ENCODE measurements around the gene ALDH1L1. TPM values are rescaled to one million over a fixed set of nuclear protein-coding genes. Genes with fewer than 3 reads are reported as not detected.

The ALDH1L1 gene
- total RNA-seq, 4 donors from 2014 or later, result 19.2 to 39.9 (median 25.9) TPM

- no peaks in the 10 kb centered on the region for H3K27me3 ChIP-seq
- H3K36me3 ChIP-seq, result peaks cover 0 to 4% (median 0%) of the 10 kb centered on the region in 4 donors
- no peaks in the 10 kb centered on the region for H3K9me3 ChIP-seq
- 95% methylated on average over 3 of the region's 9 CpGs for WGBS
- TF ChIP-seq EP300 (IDR thresholded peaks at IDR 0.05) (no peak), POLR2A (IDR thresholded peaks at IDR 0.05; ENCODE audit: low read depth) (no peak), POLR2AphosphoS5 (IDR thresholded peaks at IDR 0.05) (no peak)
- TF ChIP-seq, protein P1, sequence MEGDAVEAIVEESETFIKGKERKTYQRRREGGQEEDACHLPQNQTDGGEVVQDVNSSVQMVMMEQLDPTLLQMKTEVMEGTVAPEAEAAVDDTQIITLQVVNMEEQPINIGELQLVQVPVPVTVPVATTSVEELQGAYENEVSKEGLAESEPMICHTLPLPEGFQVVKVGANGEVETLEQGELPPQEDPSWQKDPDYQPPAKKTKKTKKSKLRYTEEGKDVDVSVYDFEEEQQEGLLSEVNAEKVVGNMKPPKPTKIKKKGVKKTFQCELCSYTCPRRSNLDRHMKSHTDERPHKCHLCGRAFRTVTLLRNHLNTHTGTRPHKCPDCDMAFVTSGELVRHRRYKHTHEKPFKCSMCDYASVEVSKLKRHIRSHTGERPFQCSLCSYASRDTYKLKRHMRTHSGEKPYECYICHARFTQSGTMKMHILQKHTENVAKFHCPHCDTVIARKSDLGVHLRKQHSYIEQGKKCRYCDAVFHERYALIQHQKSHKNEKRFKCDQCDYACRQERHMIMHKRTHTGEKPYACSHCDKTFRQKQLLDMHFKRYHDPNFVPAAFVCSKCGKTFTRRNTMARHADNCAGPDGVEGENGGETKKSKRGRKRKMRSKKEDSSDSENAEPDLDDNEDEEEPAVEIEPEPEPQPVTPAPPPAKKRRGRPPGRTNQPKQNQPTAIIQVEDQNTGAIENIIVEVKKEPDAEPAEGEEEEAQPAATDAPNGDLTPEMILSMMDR (IDR thresholded peaks at IDR 0.05), result peak in 1 of 3 experiments; percentile 33
- H3K4me1 ChIP-seq, result peaks cover 0 to 30% (median 22%) of the 10 kb centered on the region in 4 donors
- H3K4me3 ChIP-seq, result no peak overlapping the region
- H3K27ac ChIP-seq (replicated peaks in 1 of 4), result peak overlapping the region in 1 of 4 donors; percentile 86
- DNase-seq (ENCODE audit: extremely low spot score), result peak; percentile 91
- intact Hi-C loops (cut with DNase I), result loop anchor here (5.0 kb wide), 1 partner anchor 89 kb away; no protein-coding TSS in a partner anchor
Measured at GRCh38 chr3:126081618-126082361, 98.6 kb downstream of the ALDH1L1 start.

DNA sequence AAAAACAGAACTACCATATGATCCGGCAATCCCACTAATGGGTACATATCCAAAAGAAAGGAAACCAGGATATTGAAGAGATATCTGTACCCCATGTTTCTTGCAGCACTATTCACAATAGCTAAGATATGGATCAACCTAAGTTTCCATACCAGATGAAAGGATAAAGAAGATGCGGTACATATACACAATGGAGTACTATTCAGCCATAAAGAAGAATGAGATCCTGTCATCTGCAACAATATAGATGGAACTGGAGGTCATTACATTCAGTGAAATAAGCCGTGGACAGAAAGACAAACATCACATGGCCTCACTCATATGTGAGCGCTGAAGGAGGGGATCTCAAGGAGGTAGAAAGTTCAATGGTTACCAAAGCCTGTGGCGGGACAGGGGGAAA lies 99.4 kb downstream of the ALDH1L1 start:
- no peak overlapping the region for H3K27ac ChIP-seq (replicated peaks in 1 of 4)
- intact Hi-C loops (cut with DNase I), result loop anchor here (5.0 kb wide), 1 partner anchor 89 kb away; no protein-coding TSS in a partner anchor
- H3K27me3 ChIP-seq, result no peaks in the 10 kb centered on the region
- H3K4me1 ChIP-seq, result peaks cover 0 to 30% (median 22%) of the 10 kb centered on the region in 4 donors
- no peak for DNase-seq (ENCODE audit: extremely low spot score)
- H3K9me3 ChIP-seq, result no peaks in the 10 kb centered on the region
- TF ChIP-seq POLR2AphosphoS5 (IDR thresholded peaks at IDR 0.05), result no peak
- TF ChIP-seq POLR2A (IDR thresholded peaks at IDR 0.05; ENCODE audit: low read depth), result no peak
- TF ChIP-seq EP300 (IDR thresholded peaks at IDR 0.05), result no peak
- TF ChIP-seq, protein P1 (IDR thresholded peaks at IDR 0.05), result no peak
- H3K36me3 ChIP-seq, result peaks cover 0 to 4% (median 0%) of the 10 kb centered on the region in 4 donors
- no peak overlapping the region for H3K4me3 ChIP-seq
- WGBS, result 95% methylated on average over 5 of the region's 5 CpGs

DNA sequence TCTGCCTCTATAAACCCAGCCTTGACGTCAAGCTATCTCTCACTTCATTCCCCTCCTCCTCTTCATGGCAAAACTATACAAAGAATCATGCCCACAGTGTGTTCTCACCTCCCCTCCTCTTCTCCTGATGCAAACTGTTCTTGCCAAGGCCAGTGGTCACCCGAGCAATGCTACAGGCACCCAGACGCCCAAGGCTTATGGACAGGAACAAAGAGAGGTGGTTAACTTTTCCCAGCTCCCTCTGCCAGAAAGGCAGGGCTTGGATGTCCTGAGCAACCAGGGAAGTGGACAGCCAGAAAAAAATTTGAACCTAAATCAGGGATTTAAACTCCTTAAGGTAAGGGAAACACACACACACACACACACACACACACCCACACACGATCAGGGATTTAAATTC lies 101.5 kb downstream of the ALDH1L1 start:
- TF ChIP-seq EP300 (IDR thresholded peaks at IDR 0.05), result no peak
- TF ChIP-seq POLR2A (IDR thresholded peaks at IDR 0.05; ENCODE audit: low read depth), result no peak
- TF ChIP-seq POLR2AphosphoS5 (IDR thresholded peaks at IDR 0.05), result no peak
- TF ChIP-seq, protein P1 (IDR thresholded peaks at IDR 0.05), result no peak
- Histone ChIP-seq H3K27me3 (no peaks in the 10 kb centered on the region), H3K4me3 (no peak overlapping the region), H3K27ac (replicated peaks in 1 of 4) (no peak overlapping the region), H3K9me3 (peaks cover 0 to under 1% (median 0%) of the 10 kb centered on the region in 4 donors), H3K36me3 (peaks cover 0 to 4% (median 0%) of the 10 kb centered on the region in 4 donors), H3K4me1 (peaks cover 0 to 20% (median 14%) of the 10 kb centered on the region in 4 donors)
- 64% methylated on average over 3 of the region's 4 CpGs for WGBS
- intact Hi-C loops (cut with DNase I), result no loop called here
- DNase-seq (ENCODE audit: extremely low spot score), result peak; percentile 66

- H3K4me1 ChIP-seq, result peaks cover 0 to 13% (median 7%) of the 10 kb centered on the region in 4 donors
- H3K9me3 ChIP-seq, result peaks cover 0 to 3% (median 0%) of the 10 kb centered on the region in 4 donors
- peak; percentile 62 for DNase-seq (ENCODE audit: extremely low spot score)
- H3K4me3 ChIP-seq, result no peak overlapping the region
- TF ChIP-seq POLR2AphosphoS5 (IDR thresholded peaks at IDR 0.05) (no peak), EP300 (IDR thresholded peaks at IDR 0.05) (no peak), POLR2A (IDR thresholded peaks at IDR 0.05; ENCODE audit: low read depth) (no peak)
- TF ChIP-seq, protein P1 (IDR thresholded peaks at IDR 0.05), result no peak
- H3K27ac ChIP-seq (replicated peaks in 1 of 4), result no peak overlapping the region
- intact Hi-C loops (cut with DNase I), result no loop called here
- WGBS, result 98% methylated on average over 11 of the region's 11 CpGs
- H3K27me3 ChIP-seq, result no peaks in the 10 kb centered on the region
- H3K36me3 ChIP-seq, result peaks cover 0 to 4% (median 2%) of the 10 kb centered on the region in 4 donors
Measured at GRCh38 chr3:126077754-126078153, 102.6 kb downstream of the ALDH1L1 start.
